HEK293 (cell line): Measurements from ENCODE around the gene MSRB1.

Experiments
- CTCF ChIA-PET: fragments of 350-600 bp; formaldehyde crosslinking; extraction: SDS; loops from one replicate; lab custom pipeline; 2021; ENCODE audit warnings: antibody characterized with exemption; lab: Yijun Ruan, JAX
- POLR2A ChIA-PET: fragments of 300-600 bp; formaldehyde crosslinking; extraction: SDS; loops from one replicate; lab custom pipeline; 2020; ENCODE audit warnings: antibody characterized with exemption, inconsistent platforms; lab: Yijun Ruan, JAX
- H3K27ac ChIP-seq: fragments of 200-500 bp; sonication (Bioruptor generic); 2 replicates; pipeline ENCODE4 v1.5.1; 2014; ENCODE audit warnings: low read depth, low read length, control low read depth, inconsistent platforms; ENCODE audit errors: extremely low read depth
- H3K36me3 ChIP-seq, 2 experiments: fragments of 200-500 bp in 1 of 2; sonication (Bioruptor generic) in 1 of 2; 1 replicate in 1 of 2; 2 replicates in 1 of 2; pipeline ENCODE4 v1.5.1; 2014 to 2017; ENCODE audit warnings: inconsistent platforms in 2 of 2, low read length in 2 of 2; ENCODE audit not compliant: control insufficient read depth in 2 of 2, insufficient read depth in 1 of 2
- H3K4me1 ChIP-seq: fragments of 200-500 bp; sonication (Bioruptor generic); 2 replicates; pipeline ENCODE4 v1.5.1; 2014; ENCODE audit warnings: mild to moderate bottlenecking, low read length, inconsistent platforms; ENCODE audit not compliant: control insufficient read depth, insufficient read depth
- H3K4me3 ChIP-seq: 2 replicates; pipeline ENCODE4 v1.5.1; 2011; ENCODE audit warnings: low read depth, mild to moderate bottlenecking, control low read depth, low read length, moderate library complexity
- H3K9me3 ChIP-seq: fragments of 200-500 bp; sonication (Bioruptor generic); 2 replicates; pipeline ENCODE4 v1.5.1; 2014; ENCODE audit warnings: low read depth, low read length, inconsistent platforms; ENCODE audit not compliant: control insufficient read depth, insufficient read depth
- GLIS1 ChIP-seq: fragments of 450-650 bp; formaldehyde crosslinking; IDR thresholded peaks from 2 replicates; pipeline ENCODE4 v1.5.1; 2016; ENCODE audit warnings: missing biosample characterization, missing genetic modification characterization
- RBAK ChIP-seq: fragments of 450-650 bp; formaldehyde crosslinking; IDR thresholded peaks from 2 replicates; pipeline ENCODE4 v1.5.1; 2016; ENCODE audit warnings: missing biosample characterization, missing genetic modification characterization
- SP7 ChIP-seq: fragments of 450-650 bp; formaldehyde crosslinking; IDR thresholded peaks from 2 replicates; pipeline ENCODE4 v1.5.1; 2016; ENCODE audit warnings: missing biosample characterization, missing genetic modification characterization
- ZBTB17 ChIP-seq: fragments of 450-650 bp; formaldehyde crosslinking; IDR thresholded peaks from 2 replicates; pipeline ENCODE4 v1.5.1; 2016; ENCODE audit warnings: missing biosample characterization, missing genetic modification characterization
- ZBTB8A ChIP-seq: fragments of 450-650 bp; formaldehyde crosslinking; IDR thresholded peaks from 2 replicates; pipeline ENCODE4 v1.5.1; 2016; ENCODE audit warnings: missing biosample characterization, missing genetic modification characterization
- ZIC2 ChIP-seq: fragments of 450-650 bp; formaldehyde crosslinking; IDR thresholded peaks from 2 replicates; pipeline ENCODE4 v1.5.1; 2016; ENCODE audit warnings: missing biosample characterization, missing genetic modification characterization
- ZNF214 ChIP-seq: fragments of 450-650 bp; formaldehyde crosslinking; IDR thresholded peaks from 2 replicates; pipeline ENCODE4 v1.5.1; 2017; ENCODE audit warnings: missing biosample characterization, mild to moderate bottlenecking, missing genetic modification characterization, borderline replicate concordance
- ZNF221 ChIP-seq: fragments of 450-650 bp; formaldehyde crosslinking; IDR thresholded peaks from 2 replicates; pipeline ENCODE4 v1.5.1; 2017; ENCODE audit warnings: missing biosample characterization, missing genetic modification characterization, borderline replicate concordance
- ZNF292 ChIP-seq: fragments of 450-650 bp; formaldehyde crosslinking; IDR thresholded peaks from 2 replicates; pipeline ENCODE4 v1.5.1; 2016; ENCODE audit warnings: low read depth, missing biosample characterization, missing genetic modification characterization, borderline replicate concordance
- ZNF302 ChIP-seq: fragments of 450-650 bp; formaldehyde crosslinking; IDR thresholded peaks from 2 replicates; pipeline ENCODE4 v1.5.1; 2016; ENCODE audit warnings: missing biosample characterization, missing genetic modification characterization, low read depth
- ZNF335 ChIP-seq: fragments of 450-650 bp; formaldehyde crosslinking; conservative IDR thresholded peaks from 2 replicates; pipeline ENCODE4 v1.5.1; 2016; ENCODE audit warnings: missing biosample characterization, missing genetic modification characterization
- ZNF341 ChIP-seq: fragments of 450-650 bp; formaldehyde crosslinking; IDR thresholded peaks from 2 replicates; pipeline ENCODE4; 2016; ENCODE audit warnings: low read depth, missing biosample characterization, missing genetic modification characterization
- ZNF549 ChIP-seq: fragments of 450-650 bp; IDR thresholded peaks from 2 replicates; pipeline ENCODE4 v1.5.1; 2018; ENCODE audit warnings: missing biosample characterization, missing genetic modification characterization, mild to moderate bottlenecking, inconsistent platforms, moderate library complexity
- ZNF585B ChIP-seq: fragments of 450-650 bp; formaldehyde crosslinking; IDR thresholded peaks from 2 replicates; pipeline ENCODE4 v1.5.1; 2016; ENCODE audit warnings: missing biosample characterization, missing genetic modification characterization
- ZNF658 ChIP-seq: fragments of 450-650 bp; formaldehyde crosslinking; IDR thresholded peaks from 2 replicates; pipeline ENCODE4; 2016; ENCODE audit warnings: missing biosample characterization, missing genetic modification characterization
- ZNF785 ChIP-seq: fragments of 450-650 bp; formaldehyde crosslinking; IDR thresholded peaks from 2 replicates; pipeline ENCODE4 v1.5.1; 2016; ENCODE audit warnings: missing biosample characterization, missing genetic modification characterization
- ZXDB ChIP-seq: fragments of 450-650 bp; formaldehyde crosslinking; IDR thresholded peaks from 2 replicates; pipeline ENCODE4 v1.5.1; 2016; ENCODE audit warnings: missing biosample characterization, missing genetic modification characterization
- TF ChIP-seq, protein P1 (sequence below): fragments of 450-650 bp; formaldehyde crosslinking; IDR thresholded peaks from 2 replicates; pipeline ENCODE4 v1.5.1; 2016; ENCODE audit warnings: missing biosample characterization, missing genetic modification characterization
- TF ChIP-seq, protein P2 (sequence below): fragments of 450-650 bp; formaldehyde crosslinking; IDR thresholded peaks from 2 replicates; pipeline ENCODE4 v1.5.1; 2016; ENCODE audit warnings: missing biosample characterization, missing genetic modification characterization
- TF ChIP-seq, protein P3 (sequence below): fragments of 450-650 bp; formaldehyde crosslinking; IDR thresholded peaks from 2 replicates; pipeline ENCODE4 v1.5.1; 2016; ENCODE audit warnings: missing biosample characterization, missing genetic modification characterization

The MSRB1 gene

DNA sequence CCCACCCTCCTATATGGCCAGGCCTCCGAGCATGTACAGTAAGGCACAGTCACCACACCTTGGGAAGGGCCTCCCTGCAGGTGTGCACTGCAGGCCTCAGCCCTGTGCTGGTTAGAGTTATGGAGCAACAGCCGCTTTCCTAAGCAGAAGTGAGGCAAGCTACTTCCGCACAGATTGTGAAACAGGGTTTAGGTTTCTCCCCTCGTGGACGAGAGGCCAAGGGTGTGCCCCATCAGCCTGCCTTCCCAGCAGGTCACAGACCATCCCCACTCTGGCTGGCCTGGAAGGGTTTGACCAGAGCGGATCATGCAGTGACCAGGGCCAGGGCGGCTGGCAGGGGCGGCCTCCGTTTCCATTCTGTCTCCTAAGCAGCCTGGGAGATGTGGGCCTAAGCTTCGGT, 4.7 kb downstream of the MSRB1 start (continued):
- TF ChIP-seq, protein P1, sequence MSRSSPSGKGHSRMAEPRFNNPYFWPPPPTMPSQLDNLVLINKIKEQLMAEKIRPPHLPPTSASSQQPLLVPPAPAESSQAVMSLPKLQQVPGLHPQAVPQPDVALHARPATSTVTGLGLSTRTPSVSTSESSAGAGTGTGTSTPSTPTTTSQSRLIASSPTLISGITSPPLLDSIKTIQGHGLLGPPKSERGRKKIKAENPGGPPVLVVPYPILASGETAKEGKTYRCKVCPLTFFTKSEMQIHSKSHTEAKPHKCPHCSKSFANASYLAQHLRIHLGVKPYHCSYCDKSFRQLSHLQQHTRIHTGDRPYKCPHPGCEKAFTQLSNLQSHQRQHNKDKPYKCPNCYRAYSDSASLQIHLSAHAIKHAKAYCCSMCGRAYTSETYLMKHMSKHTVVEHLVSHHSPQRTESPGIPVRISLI (tag by site-specific recombination) = no peak
- TF ChIP-seq ZNF221 (tag by site-specific recombination) (no peak), ZNF549 (tag by site-specific recombination) (no peak), ZNF785 (no peak)

- ChIA-PET POLR2A (no interaction called here), CTCF (no interaction called here)
- Histone ChIP-seq H3K4me1 (no peaks in the 10 kb centered on the region; the same call in 1 of the 2 replicates), H3K4me3 (no peak overlapping the region), H3K27ac (no peak overlapping the region), H3K36me3 (peaks cover 0 to 38% of the 10 kb centered on the region in 2 experiments; a peak in 2 of 3 replicates), H3K9me3 (no peaks in the 10 kb centered on the region)
- TF ChIP-seq ZIC2 (tag by site-specific recombination) = peak; percentile 58
- TF ChIP-seq ZNF658 = no peak
Measured at GRCh38 chr16:1936945-1937479, 6.0 kb downstream of the MSRB1 start.

GRCh38 chr16:1933097-1933661, 9.8 kb downstream of the MSRB1 start:
- TF ChIP-seq SP7 (tag by site-specific recombination) (no peak), ZNF302 (no peak), ZNF585B (no peak), ZIC2 (tag by site-specific recombination) (0 out of 2 replicates have a peak, but pooled peaks have one; percentile 32), ZNF292 (tag by site-specific recombination) (no peak)
- TF ChIP-seq, all 188 proteins: peak for 1
- peaks cover 0 to 11% of the 10 kb centered on the region in 2 experiments; a peak in 2 of 3 replicates for H3K36me3 ChIP-seq
- ChIA-PET POLR2A (interaction anchor here (1.2 kb wide), 1 partner anchor 17 kb away, joined by 4 read pairs; no protein-coding TSS in a partner anchor), CTCF (interaction anchor here (0.5 to 1.7 kb wide), 5 partner anchors 9 to 73 kb away, joined by 3 to 9 read pairs (median 4); no protein-coding TSS in a partner anchor)
- no peaks in the 10 kb centered on the region for H3K9me3 ChIP-seq
- no peak overlapping the region for H3K4me3 ChIP-seq
- no peaks in the 10 kb centered on the region; the same call in 1 of the 2 replicates for H3K4me1 ChIP-seq
- no peak overlapping the region for H3K27ac ChIP-seq

GRCh38 chr16:1932050-1933028, 10.7 kb downstream of the MSRB1 start:
- Histone ChIP-seq H3K4me3 (no peak overlapping the region), H3K9me3 (no peaks in the 10 kb centered on the region), H3K36me3 (peaks cover 0 to 5% of the 10 kb centered on the region in 2 experiments; a peak in 1 of 3 replicates), H3K4me1 (no peaks in the 10 kb centered on the region; the same call in 1 of the 2 replicates), H3K27ac (no peak overlapping the region)
- ChIA-PET CTCF (interaction anchor here (0.5 to 1.7 kb wide), 9 partner anchors 8 to 778 kb away, joined by 3 to 9 read pairs (median 3); no protein-coding TSS in a partner anchor), POLR2A (interaction anchor here (1.2 kb wide), 1 partner anchor 16 kb away, joined by 4 read pairs; no protein-coding TSS in a partner anchor)
- TF ChIP-seq ZBTB8A (tag by site-specific recombination) = 0 out of 2 replicates have a peak, but pooled peaks have one; percentile 12
- TF ChIP-seq ZNF214 (tag by site-specific recombination) = no peak
- TF ChIP-seq RBAK (tag by site-specific recombination) = no peak
- 0 out of 2 replicates have a peak, but pooled peaks have one; percentile 21 for TF ChIP-seq ZBTB17
- TF ChIP-seq ZNF341 (tag by site-specific recombination) = peak; percentile 89
- TF ChIP-seq, protein P2, sequence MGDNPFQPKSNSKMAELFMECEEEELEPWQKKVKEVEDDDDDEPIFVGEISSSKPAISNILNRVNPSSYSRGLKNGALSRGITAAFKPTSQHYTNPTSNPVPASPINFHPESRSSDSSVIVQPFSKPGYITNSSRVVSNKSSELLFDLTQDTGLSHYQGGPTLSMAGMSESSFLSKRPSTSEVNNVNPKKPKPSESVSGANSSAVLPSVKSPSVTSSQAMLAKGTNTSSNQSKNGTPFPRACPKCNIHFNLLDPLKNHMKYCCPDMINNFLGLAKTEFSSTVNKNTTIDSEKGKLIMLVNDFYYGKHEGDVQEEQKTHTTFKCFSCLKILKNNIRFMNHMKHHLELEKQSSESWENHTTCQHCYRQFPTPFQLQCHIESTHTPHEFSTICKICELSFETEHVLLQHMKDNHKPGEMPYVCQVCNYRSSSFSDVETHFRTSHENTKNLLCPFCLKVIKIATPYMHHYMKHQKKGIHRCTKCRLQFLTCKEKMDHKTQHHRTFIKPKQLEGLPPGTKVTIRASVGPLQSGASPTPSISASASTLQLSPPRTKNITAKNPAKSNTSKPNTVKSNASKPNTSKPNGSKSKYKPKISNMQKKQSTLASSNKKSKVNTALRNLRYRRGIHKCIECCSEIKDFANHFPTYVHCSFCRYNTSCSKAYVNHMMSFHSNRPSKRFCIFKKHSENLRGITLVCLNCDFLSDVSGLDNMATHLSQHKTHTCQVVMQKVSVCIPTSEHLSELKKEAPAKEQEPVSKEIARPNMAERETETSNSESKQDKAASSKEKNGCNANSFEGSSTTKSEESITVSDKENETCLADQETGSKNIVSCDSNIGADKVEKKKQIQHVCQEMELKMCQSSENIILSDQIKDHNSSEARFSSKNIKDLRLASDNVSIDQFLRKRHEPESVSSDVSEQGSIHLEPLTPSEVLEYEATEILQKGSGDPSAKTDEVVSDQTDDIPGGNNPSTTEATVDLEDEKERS (tag by site-specific recombination) = no peak
- peak; percentile 38; the same call in 1 of the 2 replicates for TF ChIP-seq ZXDB (tag by site-specific recombination)
- TF ChIP-seq, protein P3, sequence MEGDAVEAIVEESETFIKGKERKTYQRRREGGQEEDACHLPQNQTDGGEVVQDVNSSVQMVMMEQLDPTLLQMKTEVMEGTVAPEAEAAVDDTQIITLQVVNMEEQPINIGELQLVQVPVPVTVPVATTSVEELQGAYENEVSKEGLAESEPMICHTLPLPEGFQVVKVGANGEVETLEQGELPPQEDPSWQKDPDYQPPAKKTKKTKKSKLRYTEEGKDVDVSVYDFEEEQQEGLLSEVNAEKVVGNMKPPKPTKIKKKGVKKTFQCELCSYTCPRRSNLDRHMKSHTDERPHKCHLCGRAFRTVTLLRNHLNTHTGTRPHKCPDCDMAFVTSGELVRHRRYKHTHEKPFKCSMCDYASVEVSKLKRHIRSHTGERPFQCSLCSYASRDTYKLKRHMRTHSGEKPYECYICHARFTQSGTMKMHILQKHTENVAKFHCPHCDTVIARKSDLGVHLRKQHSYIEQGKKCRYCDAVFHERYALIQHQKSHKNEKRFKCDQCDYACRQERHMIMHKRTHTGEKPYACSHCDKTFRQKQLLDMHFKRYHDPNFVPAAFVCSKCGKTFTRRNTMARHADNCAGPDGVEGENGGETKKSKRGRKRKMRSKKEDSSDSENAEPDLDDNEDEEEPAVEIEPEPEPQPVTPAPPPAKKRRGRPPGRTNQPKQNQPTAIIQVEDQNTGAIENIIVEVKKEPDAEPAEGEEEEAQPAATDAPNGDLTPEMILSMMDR (tag by site-specific recombination) = peak; percentile 61
- TF ChIP-seq ZNF335 = 0 out of 2 replicates have a peak, but pooled peaks have one; percentile 11
- peak; percentile 14; the same call in 1 of the 2 replicates for TF ChIP-seq GLIS1 (tag by site-specific recombination)
